ENCODE data around the gene ZNRF2.
A peak's percentile ranks its signal among the peaks of the same experiment; 100 is the strongest.
"Not testable (repeated sequence)": the region's sequence is repeated elsewhere in the genome, so short reads cannot be mapped to it uniquely, and the experiment has no call there.

The ZNRF2 gene

GRCh38 chr7:30272126-30272525 lies 12.3 kb upstream of the ZNRF2 start:
- H3K9ac ChIP-seq (ENCODE audit: low read depth, low read length) = no peak overlapping the region
- no peaks in the 10 kb centered on the region for H3K36me3 ChIP-seq (ENCODE audit: insufficient read depth, low read length)
- no peaks in the 10 kb centered on the region for H3K4me1 ChIP-seq (ENCODE audit: insufficient read depth, low read length)
- no peaks in the 10 kb centered on the region for H3K9me3 ChIP-seq (ENCODE audit: control insufficient read depth, insufficient read depth, low read length)

- no peaks in the 10 kb centered on the region for H3K4me1 ChIP-seq (ENCODE audit: insufficient read depth, low read length)
- no peak overlapping the region for H3K9ac ChIP-seq (ENCODE audit: low read depth, low read length)
- H3K9me3 ChIP-seq (ENCODE audit: control insufficient read depth, insufficient read depth, low read length) = no peaks in the 10 kb centered on the region
- H3K36me3 ChIP-seq (ENCODE audit: insufficient read depth, low read length) = no peaks in the 10 kb centered on the region
These were observed 10.8 kb upstream of the ZNRF2 start for GRCh38 chr7:30273552-30273951.

- H3K9ac ChIP-seq (ENCODE audit: low read depth, low read length) = no peak overlapping the region
- H3K4me1 ChIP-seq (ENCODE audit: insufficient read depth, low read length) = no peaks in the 10 kb centered on the region
- no peaks in the 10 kb centered on the region for H3K9me3 ChIP-seq (ENCODE audit: control insufficient read depth, insufficient read depth, low read length)
- no peaks in the 10 kb centered on the region for H3K36me3 ChIP-seq (ENCODE audit: insufficient read depth, low read length)
These were observed 9.8 kb upstream of the ZNRF2 start for GRCh38 chr7:30274641-30275040.

GRCh38 chr7:30276203-30276900 lies 8.0 kb upstream of the ZNRF2 start:
- Histone ChIP-seq H3K36me3 (ENCODE audit: insufficient read depth, low read length) (no peaks in the 10 kb centered on the region), H3K4me1 (ENCODE audit: insufficient read depth, low read length) (no peaks in the 10 kb centered on the region), H3K9me3 (ENCODE audit: control insufficient read depth, insufficient read depth, low read length) (no peaks in the 10 kb centered on the region), H3K9ac (ENCODE audit: low read depth, low read length) (no peak overlapping the region)

- Histone ChIP-seq H3K9me3 (ENCODE audit: control insufficient read depth, insufficient read depth, low read length) (no peaks in the 10 kb centered on the region), H3K9ac (ENCODE audit: low read depth, low read length) (no peak overlapping the region), H3K36me3 (ENCODE audit: insufficient read depth, low read length) (no peaks in the 10 kb centered on the region), H3K4me1 (ENCODE audit: insufficient read depth, low read length) (no peaks in the 10 kb centered on the region)
These were observed 6.0 kb upstream of the ZNRF2 start for GRCh38 chr7:30278376-30278775.

- H3K9ac ChIP-seq (ENCODE audit: low read depth, low read length) = no peak overlapping the region
- no peaks in the 10 kb centered on the region for H3K4me1 ChIP-seq (ENCODE audit: insufficient read depth, low read length)
- H3K9me3 ChIP-seq (ENCODE audit: control insufficient read depth, insufficient read depth, low read length) = no peaks in the 10 kb centered on the region
- H3K36me3 ChIP-seq (ENCODE audit: insufficient read depth, low read length) = no peaks in the 10 kb centered on the region
These were observed 5.3 kb upstream of the ZNRF2 start for GRCh38 chr7:30278849-30279652.

GRCh38 chr7:30279653-30279904 lies 4.8 kb upstream of the ZNRF2 start:
- no peaks in the 10 kb centered on the region for H3K4me1 ChIP-seq (ENCODE audit: insufficient read depth, low read length)
- H3K9ac ChIP-seq (ENCODE audit: low read depth, low read length) = no peak overlapping the region
- H3K9me3 ChIP-seq (ENCODE audit: control insufficient read depth, insufficient read depth, low read length) = no peaks in the 10 kb centered on the region
- no peaks in the 10 kb centered on the region for H3K36me3 ChIP-seq (ENCODE audit: insufficient read depth, low read length)

- Histone ChIP-seq H3K9ac (ENCODE audit: low read depth, low read length) (no peak overlapping the region), H3K9me3 (ENCODE audit: control insufficient read depth, insufficient read depth, low read length) (no peaks in the 10 kb centered on the region), H3K36me3 (ENCODE audit: insufficient read depth, low read length) (no peaks in the 10 kb centered on the region), H3K4me1 (ENCODE audit: insufficient read depth, low read length) (no peaks in the 10 kb centered on the region)
These were observed 3.8 kb upstream of the ZNRF2 start for GRCh38 chr7:30280631-30281030.

- Histone ChIP-seq H3K9me3 (ENCODE audit: control insufficient read depth, insufficient read depth, low read length) (no peaks in the 10 kb centered on the region), H3K9ac (ENCODE audit: low read depth, low read length) (no peak overlapping the region), H3K36me3 (ENCODE audit: insufficient read depth, low read length) (no peaks in the 10 kb centered on the region), H3K4me1 (ENCODE audit: insufficient read depth, low read length) (no peaks in the 10 kb centered on the region)
These were observed 3.1 kb upstream of the ZNRF2 start for GRCh38 chr7:30281263-30281662.

- Histone ChIP-seq H3K9me3 (ENCODE audit: control insufficient read depth, insufficient read depth, low read length) (no peaks in the 10 kb centered on the region), H3K9ac (ENCODE audit: low read depth, low read length) (no peak overlapping the region), H3K36me3 (ENCODE audit: insufficient read depth, low read length) (no peaks in the 10 kb centered on the region), H3K4me1 (ENCODE audit: insufficient read depth, low read length) (no peaks in the 10 kb centered on the region)
These were observed 2.6 kb upstream of the ZNRF2 start for GRCh38 chr7:30281791-30282190.

GRCh38 chr7:30282735-30283134 lies 1.7 kb upstream of the ZNRF2 start:
- Histone ChIP-seq H3K9ac (ENCODE audit: low read depth, low read length) (no peak overlapping the region), H3K9me3 (ENCODE audit: control insufficient read depth, insufficient read depth, low read length) (no peaks in the 10 kb centered on the region), H3K4me1 (ENCODE audit: insufficient read depth, low read length) (no peaks in the 10 kb centered on the region), H3K36me3 (ENCODE audit: insufficient read depth, low read length) (no peaks in the 10 kb centered on the region)

- no peaks in the 10 kb centered on the region for H3K36me3 ChIP-seq (ENCODE audit: insufficient read depth, low read length)
- peaks cover 11% of the 10 kb centered on the region for H3K4me1 ChIP-seq (ENCODE audit: insufficient read depth, low read length)
- no peaks in the 10 kb centered on the region for H3K9me3 ChIP-seq (ENCODE audit: control insufficient read depth, insufficient read depth, low read length)
- peak overlapping the region; percentile 83 for H3K9ac ChIP-seq (ENCODE audit: low read depth, low read length)
These were observed 704 bp downstream of the ZNRF2 start for GRCh38 chr7:30285067-30285535.

- Histone ChIP-seq H3K9ac (ENCODE audit: low read depth, low read length) (peak overlapping the region; percentile 96), H3K36me3 (ENCODE audit: insufficient read depth, low read length) (no peaks in the 10 kb centered on the region), H3K9me3 (ENCODE audit: control insufficient read depth, insufficient read depth, low read length) (no peaks in the 10 kb centered on the region), H3K4me1 (ENCODE audit: insufficient read depth, low read length) (peaks cover 11% of the 10 kb centered on the region)
These were observed 1.3 kb downstream of the ZNRF2 start for GRCh38 chr7:30285536-30286284.

- Histone ChIP-seq H3K36me3 (ENCODE audit: insufficient read depth, low read length) (no peaks in the 10 kb centered on the region), H3K9ac (ENCODE audit: low read depth, low read length) (peak overlapping the region; percentile 96; the same call in 1 of the 2 replicates), H3K9me3 (ENCODE audit: control insufficient read depth, insufficient read depth, low read length) (no peaks in the 10 kb centered on the region), H3K4me1 (ENCODE audit: insufficient read depth, low read length) (peaks cover 11% of the 10 kb centered on the region)
These were observed 2.4 kb downstream of the ZNRF2 start for GRCh38 chr7:30286749-30287148.

GRCh38 chr7:30287625-30288024 lies 3.2 kb downstream of the ZNRF2 start:
- Histone ChIP-seq H3K4me1 (ENCODE audit: insufficient read depth, low read length) (peaks cover 11% of the 10 kb centered on the region), H3K9ac (ENCODE audit: low read depth, low read length) (peak overlapping the region; percentile 3; the same call in 1 of the 2 replicates)
- not testable (repeated sequence) for H3K36me3 ChIP-seq (ENCODE audit: insufficient read depth, low read length); H3K9me3 ChIP-seq (ENCODE audit: control insufficient read depth, insufficient read depth, low read length)
